K562 (cell line): ENCODE results near the gene PTAFR. TPM values are rescaled to one million over a fixed set of nuclear protein-coding genes. Genes with fewer than 3 reads are reported as not detected.

ENCODE experiments used
- CBFA2T3 ChIP-seq: fragments of 450-650 bp; IDR thresholded peaks from 2 replicates; pipeline ENCODE4 v1.6.1; 2017
- DIDO1 ChIP-seq: fragments of 450-650 bp; IDR thresholded peaks from 2 replicates; pipeline ENCODE4 v1.6.1; 2016; ENCODE audit warnings: low read depth, missing biosample characterization, missing genetic modification characterization
- FOXK2 ChIP-seq, 2 experiments: fragments of 450-650 bp; IDR thresholded peaks in 1 of 2; conservative IDR thresholded peaks in 1 of 2; 2 replicates each; pipeline ENCODE4 v1.6.1; 2016; ENCODE audit warnings: low read depth in 2 of 2, mild to moderate bottlenecking in 1 of 2
- IRF2 ChIP-seq: sonication (generic); formaldehyde crosslinking; IDR thresholded peaks from 2 replicates; pipeline ENCODE4 v1.8.1; 2022; ENCODE audit warnings: mild to moderate bottlenecking, missing genetic modification reagents
- LCOR ChIP-seq: sonication (generic); formaldehyde crosslinking; IDR thresholded peaks from 2 replicates; pipeline ENCODE4 v1.8.0; 2022; ENCODE audit warnings: mild to moderate bottlenecking, missing genetic modification reagents
- RBM39 ChIP-seq: fragments of 200-400 bp; formaldehyde crosslinking; optimal IDR thresholded peaks from 2 replicates; pipeline ENCODE3; 2018; ENCODE audit warnings: low read depth, low read length
- SREBF1 ChIP-seq: fragments of 150-350 bp; IDR thresholded peaks from 2 replicates; pipeline ENCODE4 v1.6.1; 2014; ENCODE audit warnings: antibody characterized with exemption, low read depth, low read length, borderline replicate concordance
- TAF7 ChIP-seq: fragments of 450-650 bp; IDR thresholded peaks from 2 replicates; pipeline ENCODE4 v1.6.1; 2016; ENCODE audit warnings: missing genetic modification characterization, missing compliant biosample characterization
- VEZF1 ChIP-seq: fragments of 200-800 bp; sonication (Bioruptor generic); IDR thresholded peaks from 2 replicates; pipeline ENCODE4 v1.6.1; 2017; ENCODE audit warnings: missing genetic modification characterization, missing compliant biosample characterization
- ZC3H4 ChIP-seq: sonication (generic); formaldehyde crosslinking; IDR thresholded peaks from 2 replicates; pipeline ENCODE4 v1.9.0; 2021; ENCODE audit warnings: missing genetic modification reagents, borderline replicate concordance
- ZNF431 ChIP-seq: sonication (generic); formaldehyde crosslinking; IDR thresholded peaks from 2 replicates; pipeline ENCODE4 v1.8.0; 2022; ENCODE audit warnings: mild to moderate bottlenecking, missing genetic modification reagents
- ZNF778 ChIP-seq: fragments of 450-650 bp; formaldehyde crosslinking; IDR thresholded peaks from 2 replicates; pipeline ENCODE4 v1.4.0; 2020; ENCODE audit warnings: mild to moderate bottlenecking, moderate library complexity
- polyA plus RNA-seq, 8 experiments: library from polyadenylated mRNA; depleted of rRNA in 4 of 8; stranded (reverse) in 5 of 8; unstranded in 3 of 8; fragments of >200 nt; fragmentation: Nextera tagmentation in 2 of 8; fragmentation: Illumina TruSeq in 1 of 8; extraction: Ambion mirVana in 2 of 8; extraction: Trizol in 1 of 8; gene quantifications; 2 replicates each; pipeline versions ENCODE4 v1.2.1 to v1.2.3, GENCODE V29; 2011 to 2014; ENCODE audit warnings: inconsistent platforms in 1 of 8, missing spikeins in 1 of 8
- total RNA-seq, 7 experiments: library from RNA; depleted of rRNA in 6 of 7; stranded (reverse); fragments of >200 nt in 6 of 7; fragmentation: Illumina TruSeq in 2 of 7; extraction: Trizol in 2 of 7; gene quantifications; 2 replicates each; pipeline versions ENCODE4 v1.2.1 to v1.2.3, GENCODE V29; 2011 to 2021; ENCODE audit warnings: low replicate concordance in 1 of 7
- TF ChIP-seq, protein P1 (sequence below), 2 experiments: fragments of 150-350 bp in 1 of 2; IDR thresholded peaks; 2 replicates each; pipeline ENCODE4 v1.6.1; 2012 to 2016; ENCODE audit warnings: low read depth in 2 of 2, low read length in 2 of 2, mild to moderate bottlenecking in 1 of 2, moderate library complexity in 1 of 2
- TF ChIP-seq, protein P2 (sequence below), 2 experiments: fragments of 450-650 bp; IDR thresholded peaks; 2 replicates each; pipeline ENCODE4 v1.6.1; 2016; ENCODE audit warnings: mild to moderate bottlenecking in 2 of 2, borderline replicate concordance in 1 of 2, low read depth in 1 of 2, moderate library complexity in 1 of 2

The PTAFR gene
- total and polyA plus RNA-seq, 9 of the 15 experiments (the other 6 are each of a cell fraction or from before 2014, with no cell fraction given) = 0.15 to 0.55 (median 0.40) TPM; not detected in 1

- TF ChIP-seq, protein P1, sequence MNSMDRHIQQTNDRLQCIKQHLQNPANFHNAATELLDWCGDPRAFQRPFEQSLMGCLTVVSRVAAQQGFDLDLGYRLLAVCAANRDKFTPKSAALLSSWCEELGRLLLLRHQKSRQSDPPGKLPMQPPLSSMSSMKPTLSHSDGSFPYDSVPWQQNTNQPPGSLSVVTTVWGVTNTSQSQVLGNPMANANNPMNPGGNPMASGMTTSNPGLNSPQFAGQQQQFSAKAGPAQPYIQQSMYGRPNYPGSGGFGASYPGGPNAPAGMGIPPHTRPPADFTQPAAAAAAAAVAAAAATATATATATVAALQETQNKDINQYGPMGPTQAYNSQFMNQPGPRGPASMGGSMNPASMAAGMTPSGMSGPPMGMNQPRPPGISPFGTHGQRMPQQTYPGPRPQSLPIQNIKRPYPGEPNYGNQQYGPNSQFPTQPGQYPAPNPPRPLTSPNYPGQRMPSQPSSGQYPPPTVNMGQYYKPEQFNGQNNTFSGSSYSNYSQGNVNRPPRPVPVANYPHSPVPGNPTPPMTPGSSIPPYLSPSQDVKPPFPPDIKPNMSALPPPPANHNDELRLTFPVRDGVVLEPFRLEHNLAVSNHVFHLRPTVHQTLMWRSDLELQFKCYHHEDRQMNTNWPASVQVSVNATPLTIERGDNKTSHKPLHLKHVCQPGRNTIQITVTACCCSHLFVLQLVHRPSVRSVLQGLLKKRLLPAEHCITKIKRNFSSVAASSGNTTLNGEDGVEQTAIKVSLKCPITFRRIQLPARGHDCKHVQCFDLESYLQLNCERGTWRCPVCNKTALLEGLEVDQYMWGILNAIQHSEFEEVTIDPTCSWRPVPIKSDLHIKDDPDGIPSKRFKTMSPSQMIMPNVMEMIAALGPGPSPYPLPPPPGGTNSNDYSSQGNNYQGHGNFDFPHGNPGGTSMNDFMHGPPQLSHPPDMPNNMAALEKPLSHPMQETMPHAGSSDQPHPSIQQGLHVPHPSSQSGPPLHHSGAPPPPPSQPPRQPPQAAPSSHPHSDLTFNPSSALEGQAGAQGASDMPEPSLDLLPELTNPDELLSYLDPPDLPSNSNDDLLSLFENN (IDR thresholded peaks at IDR 0.05; ENCODE audit: low read depth in 2 of 2, low read length in 2 of 2) = no peak
- TF ChIP-seq FOXK2 (conservative IDR thresholded peaks at IDR 0.05 in 1 of 2, IDR thresholded peaks at IDR 0.05 in 1 of 2; ENCODE audit: low read depth in 2 of 2) (no peak), RBM39 (no peak), ZC3H4 (CRISPR knock-in tag) (no peak), VEZF1 (CRISPR knock-in tag) (no peak), ZNF431 (CRISPR knock-in tag) (no peak), IRF2 (CRISPR knock-in tag) (no peak), SREBF1 (no peak), DIDO1 (tag) (no peak), ZNF778 (CRISPR knock-in tag) (no peak), CBFA2T3 (no peak), TAF7 (tag) (no peak), LCOR (CRISPR knock-in tag) (no peak)
- TF ChIP-seq, protein P2, sequence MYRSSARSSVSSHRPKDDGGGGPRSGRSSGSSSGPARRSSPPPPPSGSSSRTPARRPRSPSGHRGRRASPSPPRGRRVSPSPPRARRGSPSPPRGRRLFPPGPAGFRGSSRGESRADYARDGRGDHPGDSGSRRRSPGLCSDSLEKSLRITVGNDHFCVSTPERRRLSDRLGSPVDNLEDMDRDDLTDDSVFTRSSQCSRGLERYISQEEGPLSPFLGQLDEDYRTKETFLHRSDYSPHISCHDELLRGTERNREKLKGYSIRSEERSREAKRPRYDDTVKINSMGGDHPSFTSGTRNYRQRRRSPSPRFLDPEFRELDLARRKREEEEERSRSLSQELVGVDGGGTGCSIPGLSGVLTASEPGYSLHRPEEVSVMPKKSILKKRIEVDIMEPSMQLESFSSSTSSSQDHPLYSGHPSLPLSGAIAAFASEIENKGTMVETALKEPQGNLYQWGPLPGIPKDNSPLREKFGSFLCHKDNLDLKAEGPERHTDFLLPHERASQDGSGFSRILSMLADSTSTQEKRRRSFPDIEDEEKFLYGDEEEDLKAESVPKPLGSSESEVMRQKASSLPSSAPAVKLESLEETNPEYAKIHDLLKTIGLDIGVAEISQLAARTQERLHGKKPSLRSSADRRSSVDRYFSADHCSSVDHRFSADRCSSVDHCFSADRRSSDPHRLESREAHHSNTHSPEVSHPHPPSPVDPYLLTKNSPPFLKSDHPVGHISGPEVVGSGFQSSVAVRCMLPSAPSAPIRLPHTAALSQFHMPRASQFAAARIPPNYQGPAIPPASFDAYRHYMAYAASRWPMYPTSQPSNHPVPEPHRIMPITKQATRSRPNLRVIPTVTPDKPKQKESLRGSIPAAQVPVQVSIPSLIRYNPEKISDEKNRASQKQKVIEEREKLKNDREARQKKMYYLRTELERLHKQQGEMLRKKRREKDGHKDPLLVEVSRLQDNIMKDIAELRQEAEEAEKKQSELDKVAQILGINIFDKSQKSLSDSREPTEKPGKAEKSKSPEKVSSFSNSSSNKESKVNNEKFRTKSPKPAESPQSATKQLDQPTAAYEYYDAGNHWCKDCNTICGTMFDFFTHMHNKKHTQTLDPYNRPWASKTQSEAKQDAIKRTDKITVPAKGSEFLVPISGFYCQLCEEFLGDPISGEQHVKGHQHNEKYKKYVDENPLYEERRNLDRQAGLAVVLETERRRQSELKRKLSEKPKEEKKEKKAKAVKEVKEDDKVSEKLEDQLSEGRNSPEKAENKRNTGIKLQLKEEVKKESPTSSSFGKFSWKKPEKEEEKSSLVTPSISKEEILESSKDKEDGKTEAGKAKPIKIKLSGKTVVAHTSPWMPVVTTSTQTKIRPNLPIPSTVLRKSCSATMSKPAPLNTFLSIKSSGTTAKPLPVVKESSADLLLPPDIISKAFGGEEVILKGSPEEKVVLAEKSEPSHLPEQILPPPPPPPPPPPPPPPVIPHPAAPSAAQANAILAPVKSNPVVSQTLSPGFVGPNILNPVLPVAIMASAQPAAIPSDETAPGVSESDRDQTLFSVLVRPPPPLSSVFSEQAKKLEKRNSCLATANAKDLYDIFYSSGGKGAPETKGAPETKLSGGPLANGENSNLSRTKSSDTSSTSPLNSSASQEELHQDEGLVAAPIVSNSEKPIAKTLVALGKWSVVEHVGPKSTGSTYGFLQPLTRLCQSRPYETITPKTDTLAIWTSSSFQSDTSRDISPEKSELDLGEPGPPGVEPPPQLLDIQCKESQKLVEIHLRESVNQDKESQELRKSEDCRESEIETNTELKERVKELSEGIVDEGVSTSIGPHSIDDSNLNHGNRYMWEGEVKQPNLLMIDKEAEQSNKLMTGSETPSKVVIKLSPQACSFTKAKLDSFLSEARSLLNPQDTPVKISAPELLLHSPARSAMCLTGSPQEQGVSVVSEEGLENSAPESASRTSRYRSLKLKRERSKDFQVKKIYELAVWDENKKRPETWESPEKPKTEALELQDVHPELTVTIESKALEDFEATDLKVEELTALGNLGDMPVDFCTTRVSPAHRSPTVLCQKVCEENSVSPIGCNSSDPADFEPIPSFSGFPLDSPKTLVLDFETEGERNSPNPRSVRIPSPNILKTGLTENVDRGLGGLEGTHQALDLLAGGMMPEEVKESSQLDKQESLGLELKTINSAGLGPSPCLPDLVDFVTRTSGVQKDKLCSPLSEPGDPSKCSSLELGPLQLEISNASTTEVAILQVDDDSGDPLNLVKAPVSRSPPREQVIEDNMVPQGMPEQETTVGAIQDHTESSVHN (IDR thresholded peaks at IDR 0.05; ENCODE audit: borderline replicate concordance in 1 of 2, low read depth in 1 of 2) = no peak
Measured at GRCh38 chr1:28104866-28105467, 71.5 kb downstream of the PTAFR start (continued).
